ENCODE data around the gene SPAG8.

GRCh38 chr9:35763803-35764202 lies 48.3 kb downstream of the SPAG8 start:
- no peak for TF ChIP-seq CTCF (IDR thresholded peaks at IDR 0.05)
- TF ChIP-seq POLR2A (IDR thresholded peaks at IDR 0.05): no peak
